GM12878 (cell line): ENCODE results near the gene IGFBP2. TPM values are rescaled to one million over a fixed set of nuclear protein-coding genes. Genes with fewer than 3 reads are reported as not detected.

Experiments used
- ATAC-seq: fragments of 200-7000 bp; cut with Tn5 transposase; 3 replicates; pipeline ENCODE4 v1.9.1; 2020; ENCODE audit warnings: mild to moderate bottlenecking, moderate library complexity
- BruUV-seq: library from RNA; stranded (reverse); fragments of 400-500 nt; replicated peaks from 2 replicates; lab custom pipeline; 2021; lab: Mats Ljungman, UMichigan
- CTCF ChIA-PET: fragments of 300-600 bp; sonication (Branson Sonifier 250); formaldehyde crosslinking; extraction: SDS; loops from one replicate; lab custom pipeline; 2021; ENCODE audit warnings: inconsistent platforms; lab: Yijun Ruan, JAX
- POLR2A ChIA-PET: fragments of 350-600 bp; formaldehyde crosslinking; extraction: SDS; loops from one replicate; lab custom pipeline; 2021; ENCODE audit warnings: inconsistent platforms; lab: Charles Lee
- RAD21 ChIA-PET: fragments of 300-600 bp; sonication (Branson Sonifier 250); formaldehyde crosslinking; loops from one replicate; lab custom pipeline; 2023; ENCODE audit warnings: antibody characterized with exemption; ENCODE audit not compliant: unreplicated experiment; lab: Charles Lee
- SMC1A ChIA-PET: fragments of 300-600 bp; sonication (Branson Sonifier 250); formaldehyde crosslinking; loops from one replicate; lab custom pipeline; 2023; ENCODE audit not compliant: unreplicated experiment, uncharacterized antibody; lab: Charles Lee
- DNase-seq: peaks from one replicate; pipeline ENCODE4 v3.0.0-alpha.2; 2011; ENCODE audit warnings: low read depth, low spot score
- FAIRE-seq: peaks from 3 replicates; lab custom pipeline; 2011; peaks lifted over from hg19 to GRCh38; lab: Jason Lieb, UNC
- H2AFZ ChIP-seq: 2 replicates; pipeline ENCODE4 v1.6.0; 2011; ENCODE audit warnings: low read depth, low read length, control low read depth; ENCODE audit not compliant: control insufficient read depth
- H3K27ac ChIP-seq: 2 replicates; pipeline ENCODE4 v1.5.1; 2011; ENCODE audit warnings: control low read depth; ENCODE audit not compliant: control insufficient read depth, insufficient read depth
- H3K27me3 ChIP-seq, 2 experiments: replicated peaks in 1 of 2; 2 replicates each; pipeline versions ENCODE4 v1.6.0 to v1.6.1; 2011; ENCODE audit warnings: low read length in 1 of 2; ENCODE audit not compliant: control insufficient read depth in 2 of 2, insufficient read depth in 2 of 2
- H3K36me3 ChIP-seq, 2 experiments: 2 replicates each; pipeline ENCODE4 v1.5.1; 2011; ENCODE audit warnings: low read length in 1 of 2; ENCODE audit not compliant: control insufficient read depth in 2 of 2, insufficient read depth in 2 of 2
- H3K4me1 ChIP-seq: 2 replicates; pipeline ENCODE4 v1.6.1; 2011; ENCODE audit warnings: mild to moderate bottlenecking, low read length, moderate library complexity, mixed read lengths; ENCODE audit not compliant: control insufficient read depth, insufficient read depth
- H3K4me2 ChIP-seq: 2 replicates; pipeline ENCODE4 v1.6.0; 2011; ENCODE audit warnings: control low read depth; ENCODE audit not compliant: control insufficient read depth, insufficient read depth
- H3K4me3 ChIP-seq: fragments of 200-600 bp; sonication (generic); 2 replicates; pipeline ENCODE4 v1.5.1; 2016
- H3K79me2 ChIP-seq: 2 replicates; pipeline ENCODE4 v1.6.0; 2011; ENCODE audit warnings: low read length; ENCODE audit not compliant: control insufficient read depth, insufficient read depth
- H3K9ac ChIP-seq: 2 replicates; pipeline ENCODE4 v1.8.0; 2011; ENCODE audit warnings: low read length, control low read depth, mixed read lengths; ENCODE audit not compliant: control insufficient read depth, insufficient read depth
- H3K9me3 ChIP-seq: replicated peaks from 3 replicates; pipeline ENCODE4 v1.5.1; 2011; ENCODE audit warnings: mild to moderate bottlenecking, low read length; ENCODE audit not compliant: control insufficient read depth, insufficient read depth
- H4K20me1 ChIP-seq: 2 replicates; pipeline ENCODE4 v1.6.0; 2011; ENCODE audit not compliant: control insufficient read depth, insufficient read depth
- FOS ChIP-seq: IDR thresholded peaks from 3 replicates; pipeline ENCODE4 v1.6.1; 2011; ENCODE audit warnings: borderline replicate concordance; ENCODE audit not compliant: insufficient read length; ENCODE audit errors: extremely low read depth
- HDGF ChIP-seq: fragments of 450-650 bp; IDR thresholded peaks from 2 replicates; pipeline ENCODE4 v1.6.1; 2016; ENCODE audit warnings: antibody characterized with exemption
- IKZF1 ChIP-seq: fragments of 450-650 bp; conservative IDR thresholded peaks from 2 replicates; pipeline ENCODE4 v1.6.1; 2017; ENCODE audit warnings: antibody characterized with exemption, mild to moderate bottlenecking
- IKZF2 ChIP-seq, 2 experiments: fragments of 450-650 bp; IDR thresholded peaks; 2 replicates each; pipeline ENCODE4 v1.6.1; 2017; ENCODE audit warnings: mild to moderate bottlenecking in 2 of 2, moderate library complexity in 2 of 2
- IRF4 ChIP-seq: IDR thresholded peaks from 2 replicates; pipeline ENCODE4 v1.6.1; 2011; ENCODE audit warnings: low read depth, low read length
- MYB ChIP-seq: fragments of 150-350 bp; IDR thresholded peaks from 2 replicates; pipeline ENCODE4 v1.6.1; 2014; ENCODE audit warnings: mild to moderate bottlenecking, low read depth, low read length, borderline replicate concordance
- ZBTB33 ChIP-seq: fragments of 450-650 bp; IDR thresholded peaks from 2 replicates; pipeline ENCODE4 v1.6.1; 2017; ENCODE audit warnings: mild to moderate bottlenecking
- ZNF24 ChIP-seq: fragments of 450-650 bp; IDR thresholded peaks from 2 replicates; pipeline ENCODE4 v1.6.1; 2017; ENCODE audit warnings: antibody characterized with exemption, mild to moderate bottlenecking
- WGBS: methylation state at CpG from one replicate; pipeline ENCODE4 v1.1.6; 2016; ENCODE audit warnings: low lambda C conversion rate; ENCODE audit not compliant: insufficient replicate concordance, insufficient coverage; ENCODE audit errors: missing lambda C conversion rate; 5-methylcytosine and 5-hydroxymethylcytosine counted together
- in situ Hi-C: fragments of 300-500 bp; cut with MboI; formaldehyde crosslinking; loops from 9 replicates; pipeline ENCODE4 v1.14.3; 2018; ENCODE audit warnings: mixed read lengths
- intact Hi-C: fragments of 100-400 bp; cut with micrococcal nuclease; formaldehyde crosslinking; loops from one replicate; pipeline ENCODE4 v1.14.2; 2022; ENCODE audit not compliant: unreplicated experiment
- polyA plus RNA-seq, 11 experiments: library from polyadenylated mRNA; depleted of rRNA in 4 of 11; unstranded in 6 of 11; stranded (reverse) in 5 of 11; fragments of >200 nt; fragmentation: Nextera tagmentation in 4 of 11; fragmentation: Illumina TruSeq in 1 of 11; extraction: Ambion mirVana in 4 of 11; extraction: Trizol in 1 of 11; gene quantifications; 1 replicate in 1 of 11; 2 replicates in 10 of 11; pipeline versions ENCODE4 v1.2.1 to v1.2.3, GENCODE V29; 2011 to 2016; ENCODE audit warnings: inconsistent platforms in 2 of 11, missing spikeins in 2 of 11, low read depth in 1 of 11
- total RNA-seq, 4 experiments: library from RNA; depleted of rRNA in 3 of 4; stranded (reverse); fragments of >200 nt in 3 of 4; fragmentation: Illumina TruSeq in 1 of 4; extraction: Trizol in 1 of 4; gene quantifications; 2 replicates each; pipeline versions ENCODE4 v1.2.1 to v1.2.3, GENCODE V29; 2013 to 2021
- TF ChIP-seq, protein P1 (sequence below): IDR thresholded peaks from 2 replicates; pipeline ENCODE4 v1.6.1; 2012; ENCODE audit warnings: improper control_type of control experiment, low read depth, low read length; ENCODE audit not compliant: insufficient replicate concordance
- TF ChIP-seq, protein P2 (sequence below): IDR thresholded peaks from 2 replicates; pipeline ENCODE4 v1.6.1; 2012; ENCODE audit warnings: low read depth, low read length, improper control_type of control experiment
- TF ChIP-seq, protein P3 (sequence below), 3 experiments: IDR thresholded peaks in 2 of 3; conservative IDR thresholded peaks in 1 of 3; 2 replicates each; pipeline ENCODE4 v1.5.1; 2011; ENCODE audit warnings: low read depth in 3 of 3, low read length in 3 of 3, mild to moderate bottlenecking in 3 of 3, control low read depth in 2 of 3, moderate library complexity in 2 of 3, inconsistent platforms in 1 of 3, mixed read lengths in 1 of 3; ENCODE audit not compliant: control insufficient read depth in 2 of 3, insufficient read depth in 1 of 3; ENCODE audit errors: extremely low read depth in 1 of 3

Gene IGFBP2
- total and polyA plus RNA-seq, 10 of the 15 experiments (the other 5 are each of a cell fraction or from before 2014, with no cell fraction given) = 0.11 to 1.5 (median 0.38) TPM; not detected in 5

DNA sequence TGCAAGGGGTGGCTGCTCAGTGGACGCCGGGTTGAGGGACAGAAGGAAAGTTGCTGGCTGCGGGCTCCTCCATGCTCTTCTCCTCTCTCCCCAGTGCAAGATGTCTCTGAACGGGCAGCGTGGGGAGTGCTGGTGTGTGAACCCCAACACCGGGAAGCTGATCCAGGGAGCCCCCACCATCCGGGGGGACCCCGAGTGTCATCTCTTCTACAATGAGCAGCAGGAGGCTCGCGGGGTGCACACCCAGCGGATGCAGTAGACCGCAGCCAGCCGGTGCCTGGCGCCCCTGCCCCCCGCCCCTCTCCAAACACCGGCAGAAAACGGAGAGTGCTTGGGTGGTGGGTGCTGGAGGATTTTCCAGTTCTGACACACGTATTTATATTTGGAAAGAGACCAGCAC, 30.6 kb downstream of the IGFBP2 start (continued):
- no peak for TF ChIP-seq ZNF24
- TF ChIP-seq HDGF = no peak
- TF ChIP-seq MYB = no peak

- no peak overlapping the region for H3K9ac ChIP-seq
- in situ Hi-C loops = loop anchor here (5.0 to 10.0 kb wide), 3 partner anchors 147 to 720 kb away; no protein-coding TSS in a partner anchor
- no TSS peak for BruUV-seq
- no peaks in the 10 kb centered on the region for H4K20me1 ChIP-seq
- ChIA-PET POLR2A (interaction anchor here (0.6 kb wide), 2 partner anchors 29 to 236 kb away, joined by 3 to 5 read pairs; no protein-coding TSS in a partner anchor), CTCF (interaction anchor here (0.8 to 14.2 kb wide), 10 partner anchors 9 to 442 kb away, joined by 3 to 475 read pairs (median 6); no protein-coding TSS in a partner anchor), SMC1A (interaction anchor here (0.9 to 12.7 kb wide), 7 partner anchors 13 to 442 kb away, joined by 3 to 226 read pairs (median 4); no protein-coding TSS in a partner anchor), RAD21 (interaction anchor here (1.0 to 12.2 kb wide), 3 partner anchors 8 to 442 kb away, joined by 3 to 239 read pairs (median 6); no protein-coding TSS in a partner anchor)
- no peaks in the 10 kb centered on the region for H3K79me2 ChIP-seq
- no peak overlapping the region for H3K4me2 ChIP-seq
- no peak overlapping the region for H3K27ac ChIP-seq
- no peak overlapping the region for H3K4me3 ChIP-seq
- no peak for FAIRE-seq
- H2AFZ ChIP-seq = no peak overlapping the region
- no peaks in the 10 kb centered on the region; a peak in 1 of 4 replicates for H3K27me3 ChIP-seq
- H3K36me3 ChIP-seq = no peaks in the 10 kb centered on the region
- peak; percentile 60 for ATAC-seq
- under 1% methylated on average over 6 of the region's 6 CpGs for WGBS
- intact Hi-C loops = loop anchor here (10.0 kb wide), 3 partner anchors 250 to 630 kb away; partner anchors contain the start of gene SMARCAL1
- H3K9me3 ChIP-seq = no peaks in the 10 kb centered on the region
- no peak for DNase-seq
- H3K4me1 ChIP-seq = no peaks in the 10 kb centered on the region
- no peak for TF ChIP-seq ZBTB33
- TF ChIP-seq FOS = no peak
- TF ChIP-seq, protein P1, sequence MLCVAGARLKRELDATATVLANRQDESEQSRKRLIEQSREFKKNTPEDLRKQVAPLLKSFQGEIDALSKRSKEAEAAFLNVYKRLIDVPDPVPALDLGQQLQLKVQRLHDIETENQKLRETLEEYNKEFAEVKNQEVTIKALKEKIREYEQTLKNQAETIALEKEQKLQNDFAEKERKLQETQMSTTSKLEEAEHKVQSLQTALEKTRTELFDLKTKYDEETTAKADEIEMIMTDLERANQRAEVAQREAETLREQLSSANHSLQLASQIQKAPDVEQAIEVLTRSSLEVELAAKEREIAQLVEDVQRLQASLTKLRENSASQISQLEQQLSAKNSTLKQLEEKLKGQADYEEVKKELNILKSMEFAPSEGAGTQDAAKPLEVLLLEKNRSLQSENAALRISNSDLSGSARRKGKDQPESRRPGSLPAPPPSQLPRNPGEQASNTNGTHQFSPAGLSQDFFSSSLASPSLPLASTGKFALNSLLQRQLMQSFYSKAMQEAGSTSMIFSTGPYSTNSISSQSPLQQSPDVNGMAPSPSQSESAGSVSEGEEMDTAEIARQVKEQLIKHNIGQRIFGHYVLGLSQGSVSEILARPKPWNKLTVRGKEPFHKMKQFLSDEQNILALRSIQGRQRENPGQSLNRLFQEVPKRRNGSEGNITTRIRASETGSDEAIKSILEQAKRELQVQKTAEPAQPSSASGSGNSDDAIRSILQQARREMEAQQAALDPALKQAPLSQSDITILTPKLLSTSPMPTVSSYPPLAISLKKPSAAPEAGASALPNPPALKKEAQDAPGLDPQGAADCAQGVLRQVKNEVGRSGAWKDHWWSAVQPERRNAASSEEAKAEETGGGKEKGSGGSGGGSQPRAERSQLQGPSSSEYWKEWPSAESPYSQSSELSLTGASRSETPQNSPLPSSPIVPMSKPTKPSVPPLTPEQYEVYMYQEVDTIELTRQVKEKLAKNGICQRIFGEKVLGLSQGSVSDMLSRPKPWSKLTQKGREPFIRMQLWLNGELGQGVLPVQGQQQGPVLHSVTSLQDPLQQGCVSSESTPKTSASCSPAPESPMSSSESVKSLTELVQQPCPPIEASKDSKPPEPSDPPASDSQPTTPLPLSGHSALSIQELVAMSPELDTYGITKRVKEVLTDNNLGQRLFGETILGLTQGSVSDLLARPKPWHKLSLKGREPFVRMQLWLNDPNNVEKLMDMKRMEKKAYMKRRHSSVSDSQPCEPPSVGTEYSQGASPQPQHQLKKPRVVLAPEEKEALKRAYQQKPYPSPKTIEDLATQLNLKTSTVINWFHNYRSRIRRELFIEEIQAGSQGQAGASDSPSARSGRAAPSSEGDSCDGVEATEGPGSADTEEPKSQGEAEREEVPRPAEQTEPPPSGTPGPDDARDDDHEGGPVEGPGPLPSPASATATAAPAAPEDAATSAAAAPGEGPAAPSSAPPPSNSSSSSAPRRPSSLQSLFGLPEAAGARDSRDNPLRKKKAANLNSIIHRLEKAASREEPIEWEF = no peak
- peak; percentile 39; the same call in 1 of the 2 replicates for TF ChIP-seq IKZF1
- no peak for TF ChIP-seq MYB
- no peak for TF ChIP-seq IRF4
- TF ChIP-seq, protein P2, sequence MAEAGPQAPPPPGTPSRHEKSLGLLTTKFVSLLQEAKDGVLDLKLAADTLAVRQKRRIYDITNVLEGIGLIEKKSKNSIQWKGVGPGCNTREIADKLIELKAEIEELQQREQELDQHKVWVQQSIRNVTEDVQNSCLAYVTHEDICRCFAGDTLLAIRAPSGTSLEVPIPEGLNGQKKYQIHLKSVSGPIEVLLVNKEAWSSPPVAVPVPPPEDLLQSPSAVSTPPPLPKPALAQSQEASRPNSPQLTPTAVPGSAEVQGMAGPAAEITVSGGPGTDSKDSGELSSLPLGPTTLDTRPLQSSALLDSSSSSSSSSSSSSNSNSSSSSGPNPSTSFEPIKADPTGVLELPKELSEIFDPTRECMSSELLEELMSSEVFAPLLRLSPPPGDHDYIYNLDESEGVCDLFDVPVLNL = no peak
- TF ChIP-seq IKZF2 (IDR thresholded peaks at IDR 0.05) = peak; percentile 20 to 45; a peak in 1 of 4 replicates
- TF ChIP-seq, protein P3, sequence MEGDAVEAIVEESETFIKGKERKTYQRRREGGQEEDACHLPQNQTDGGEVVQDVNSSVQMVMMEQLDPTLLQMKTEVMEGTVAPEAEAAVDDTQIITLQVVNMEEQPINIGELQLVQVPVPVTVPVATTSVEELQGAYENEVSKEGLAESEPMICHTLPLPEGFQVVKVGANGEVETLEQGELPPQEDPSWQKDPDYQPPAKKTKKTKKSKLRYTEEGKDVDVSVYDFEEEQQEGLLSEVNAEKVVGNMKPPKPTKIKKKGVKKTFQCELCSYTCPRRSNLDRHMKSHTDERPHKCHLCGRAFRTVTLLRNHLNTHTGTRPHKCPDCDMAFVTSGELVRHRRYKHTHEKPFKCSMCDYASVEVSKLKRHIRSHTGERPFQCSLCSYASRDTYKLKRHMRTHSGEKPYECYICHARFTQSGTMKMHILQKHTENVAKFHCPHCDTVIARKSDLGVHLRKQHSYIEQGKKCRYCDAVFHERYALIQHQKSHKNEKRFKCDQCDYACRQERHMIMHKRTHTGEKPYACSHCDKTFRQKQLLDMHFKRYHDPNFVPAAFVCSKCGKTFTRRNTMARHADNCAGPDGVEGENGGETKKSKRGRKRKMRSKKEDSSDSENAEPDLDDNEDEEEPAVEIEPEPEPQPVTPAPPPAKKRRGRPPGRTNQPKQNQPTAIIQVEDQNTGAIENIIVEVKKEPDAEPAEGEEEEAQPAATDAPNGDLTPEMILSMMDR (IDR thresholded peaks at IDR 0.05 in 2 of 3, conservative IDR thresholded peaks at IDR 0.05 in 1 of 3; ENCODE audit: control insufficient read depth in 2 of 3, extremely low read depth in 1 of 3, insufficient read depth in 1 of 3, low read depth in 3 of 3, low read length in 3 of 3) = peak in 2 of 3 experiments; percentile 6 to 30; a peak in 2 of 6 replicates
Observed at GRCh38 chr2:216664593-216665034, 31.4 kb downstream of the IGFBP2 start.
